Tibial artery (tissue), 4 donors: ENCODE measurements around the gene PTPRD.

Experiments used
- DNase-seq, 2 donors: peaks; one replicate each; pipeline ENCODE4 v3.0.0-alpha.2; 2019
- H3K27ac ChIP-seq, 2 donors: fragments of 200-600 bp; sonication (generic) in 1 of 2; 1 replicate in 1 of 2; 2 replicates in 1 of 2; pipeline ENCODE4 v1.5.1; 2018 to 2019; ENCODE audit warnings: mild to moderate bottlenecking in 1 of 2
- H3K27me3 ChIP-seq, 2 donors: fragments of 200-600 bp; sonication (generic) in 1 of 2; one replicate each; pipeline versions ENCODE4 v1.5.1 to v1.6.0; 2016 to 2019
- H3K36me3 ChIP-seq, 3 donors: fragments of 200-600 bp; sonication (generic) in 2 of 3; one replicate each; pipeline ENCODE4 v1.5.1; 2016 to 2019; ENCODE audit warnings: mild to moderate bottlenecking in 2 of 3
- H3K4me1 ChIP-seq, 4 donors: fragments of 200-600 bp; sonication (generic) in 2 of 4; 1 replicate in 3 of 4; 2 replicates in 1 of 4; pipeline ENCODE4 v1.5.1; 2016 to 2019
- H3K4me3 ChIP-seq, 2 donors: fragments of 200-600 bp; sonication (generic) in 1 of 2; 1 replicate in 1 of 2; 2 replicates in 1 of 2; pipeline ENCODE4 v1.5.1; 2018 to 2019; ENCODE audit warnings: mild to moderate bottlenecking in 2 of 2
- H3K9me3 ChIP-seq, 3 donors: fragments of 200-600 bp; sonication (generic) in 1 of 3; one replicate each; pipeline ENCODE4 v1.5.1; 2016 to 2019
- intact Hi-C: fragments of 100-400 bp; cut with DNase I; formaldehyde crosslinking; loops from one replicate; pipeline ENCODE4 v1.15.0; 2023; ENCODE audit warnings: low total_unique reads
- TF ChIP-seq, protein P1 (sequence below), 2 experiments: fragments of 200-600 bp in 1 of 2; fragments of 450-650 bp in 1 of 2; IDR thresholded peaks; one replicate each; pipeline ENCODE4 v1.5.1; 2017 to 2019; ENCODE audit warnings: antibody characterized with exemption in 2 of 2, mild to moderate bottlenecking in 1 of 2, moderate library complexity in 1 of 2

PTPRD gene

DNA sequence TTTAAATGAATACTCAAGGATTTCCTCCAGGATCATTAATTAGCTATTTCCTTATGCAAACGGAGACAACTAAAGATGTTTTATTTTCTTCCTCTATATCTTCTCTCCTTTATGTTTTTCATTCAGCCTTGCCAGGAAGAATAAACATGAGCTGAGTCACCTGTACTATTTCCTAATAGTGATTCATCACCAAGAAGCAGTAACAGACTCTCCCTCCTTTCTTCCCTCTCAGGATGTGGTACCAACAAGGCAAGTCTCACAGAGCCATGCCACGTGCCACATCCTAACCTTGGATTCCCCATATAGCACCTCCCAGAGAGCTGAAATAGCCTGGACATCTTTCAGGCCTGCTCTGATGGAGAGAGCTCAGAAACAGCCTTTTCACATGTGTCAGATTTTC is 2054.6 kb downstream of the PTPRD start:
- Histone ChIP-seq H3K27ac (no peak overlapping the region), H3K4me3 (no peak overlapping the region), H3K27me3 (no peaks in the 10 kb centered on the region), H3K36me3 (no peaks in the 10 kb centered on the region), H3K9me3 (no peaks in the 10 kb centered on the region), H3K4me1 (no peaks in the 10 kb centered on the region)
- TF ChIP-seq, protein P1, sequence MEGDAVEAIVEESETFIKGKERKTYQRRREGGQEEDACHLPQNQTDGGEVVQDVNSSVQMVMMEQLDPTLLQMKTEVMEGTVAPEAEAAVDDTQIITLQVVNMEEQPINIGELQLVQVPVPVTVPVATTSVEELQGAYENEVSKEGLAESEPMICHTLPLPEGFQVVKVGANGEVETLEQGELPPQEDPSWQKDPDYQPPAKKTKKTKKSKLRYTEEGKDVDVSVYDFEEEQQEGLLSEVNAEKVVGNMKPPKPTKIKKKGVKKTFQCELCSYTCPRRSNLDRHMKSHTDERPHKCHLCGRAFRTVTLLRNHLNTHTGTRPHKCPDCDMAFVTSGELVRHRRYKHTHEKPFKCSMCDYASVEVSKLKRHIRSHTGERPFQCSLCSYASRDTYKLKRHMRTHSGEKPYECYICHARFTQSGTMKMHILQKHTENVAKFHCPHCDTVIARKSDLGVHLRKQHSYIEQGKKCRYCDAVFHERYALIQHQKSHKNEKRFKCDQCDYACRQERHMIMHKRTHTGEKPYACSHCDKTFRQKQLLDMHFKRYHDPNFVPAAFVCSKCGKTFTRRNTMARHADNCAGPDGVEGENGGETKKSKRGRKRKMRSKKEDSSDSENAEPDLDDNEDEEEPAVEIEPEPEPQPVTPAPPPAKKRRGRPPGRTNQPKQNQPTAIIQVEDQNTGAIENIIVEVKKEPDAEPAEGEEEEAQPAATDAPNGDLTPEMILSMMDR (IDR thresholded peaks at IDR 0.05), result no peak
- intact Hi-C loops, result no loop called here
- no peak for DNase-seq

DNA sequence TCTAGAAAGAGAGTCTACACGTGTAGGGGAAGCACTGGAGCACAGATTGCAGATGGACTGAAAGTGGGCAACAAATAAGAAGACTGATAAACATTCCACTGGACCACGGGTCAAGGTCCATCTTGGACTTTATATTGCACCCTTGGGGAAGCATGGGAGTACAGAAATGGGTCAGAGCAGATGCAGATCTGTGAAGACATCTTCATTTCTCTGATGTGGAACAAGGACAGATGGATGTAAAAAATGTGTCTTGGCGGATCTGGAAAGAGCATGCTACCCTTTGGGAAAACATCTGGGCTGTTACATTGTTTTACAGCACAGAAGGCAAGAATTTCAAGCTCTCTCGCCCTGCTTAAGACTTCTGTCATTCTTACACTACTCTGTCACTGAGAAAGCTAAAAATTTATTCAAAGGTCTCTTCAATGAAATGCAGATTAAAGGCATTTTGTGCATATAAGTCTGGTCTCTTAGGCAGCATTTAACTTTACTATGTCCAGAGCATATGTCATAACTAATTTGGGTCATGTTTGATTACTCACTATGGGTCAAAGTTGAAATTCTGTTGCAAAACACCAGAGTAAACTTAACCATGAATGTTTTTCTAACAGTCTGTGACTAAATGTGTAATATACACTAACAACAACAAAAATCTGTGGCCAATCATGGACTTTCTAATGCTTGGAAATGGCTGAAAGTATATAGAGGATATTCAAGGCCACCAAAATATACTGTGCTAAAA is 2056.9 kb downstream of the PTPRD start:
- Histone ChIP-seq H3K4me1 (no peaks in the 10 kb centered on the region), H3K27me3 (no peaks in the 10 kb centered on the region), H3K9me3 (no peaks in the 10 kb centered on the region), H3K4me3 (no peak overlapping the region), H3K36me3 (no peaks in the 10 kb centered on the region), H3K27ac (no peak overlapping the region)
- DNase-seq, result no peak
- intact Hi-C loops, result no loop called here
- TF ChIP-seq, protein P1 (IDR thresholded peaks at IDR 0.05), result no peak

DNA sequence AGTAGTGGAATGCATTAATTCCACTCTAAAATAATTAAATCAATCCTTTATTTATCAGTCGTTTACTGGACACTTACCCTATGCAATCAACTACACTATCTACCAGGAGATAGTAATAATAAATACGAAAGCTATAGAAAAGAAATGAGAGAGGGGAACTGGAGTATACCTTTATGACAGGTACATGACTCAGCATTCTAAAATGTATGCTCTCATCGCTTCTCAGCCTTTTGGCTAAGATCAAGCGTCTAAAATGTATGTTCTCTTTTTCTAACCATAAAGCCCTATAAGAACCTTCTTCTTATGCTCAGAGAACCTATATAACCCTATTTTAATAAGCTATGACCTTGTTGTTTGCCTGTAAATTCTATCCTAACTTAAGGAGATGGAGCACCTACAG is 2059.4 kb downstream of the PTPRD start:
- no peak for DNase-seq
- Histone ChIP-seq H3K9me3 (no peaks in the 10 kb centered on the region), H3K27me3 (no peaks in the 10 kb centered on the region), H3K36me3 (no peaks in the 10 kb centered on the region), H3K27ac (no peak overlapping the region), H3K4me3 (no peak overlapping the region), H3K4me1 (no peaks in the 10 kb centered on the region)
- TF ChIP-seq, protein P1 (IDR thresholded peaks at IDR 0.05), result no peak
- intact Hi-C loops, result no loop called here

DNA sequence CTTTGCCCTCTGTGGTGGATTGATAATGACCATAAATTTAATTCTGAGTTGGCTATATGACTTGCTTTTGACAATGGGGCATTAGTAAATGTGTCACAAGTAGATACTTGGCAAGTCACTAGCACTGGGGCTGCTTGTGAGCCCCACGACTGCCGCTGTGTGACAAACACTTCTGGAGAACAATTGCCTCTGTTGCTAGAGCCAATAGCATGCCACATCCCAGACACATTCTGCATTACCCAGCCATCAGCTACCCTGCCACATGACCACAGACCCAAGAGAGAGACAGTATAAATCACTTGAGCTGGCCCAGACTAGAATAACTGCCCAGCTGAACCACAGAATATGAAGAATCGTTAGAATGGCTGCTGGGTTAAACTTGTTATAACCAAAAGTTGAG is 2060.1 kb downstream of the PTPRD start:
- Histone ChIP-seq H3K9me3 (no peaks in the 10 kb centered on the region), H3K4me3 (no peak overlapping the region), H3K36me3 (no peaks in the 10 kb centered on the region), H3K27ac (no peak overlapping the region), H3K4me1 (no peaks in the 10 kb centered on the region), H3K27me3 (no peaks in the 10 kb centered on the region)
- intact Hi-C loops, result no loop called here
- DNase-seq, result no peak
- TF ChIP-seq, protein P1 (IDR thresholded peaks at IDR 0.05), result no peak

GRCh38 chr9:8549214-8549613 is 2063.6 kb downstream of the PTPRD start:
- Histone ChIP-seq H3K4me1 (no peaks in the 10 kb centered on the region), H3K36me3 (no peaks in the 10 kb centered on the region), H3K27me3 (no peaks in the 10 kb centered on the region), H3K9me3 (no peaks in the 10 kb centered on the region), H3K4me3 (no peak overlapping the region), H3K27ac (no peak overlapping the region)
- intact Hi-C loops, result no loop called here
- TF ChIP-seq, protein P1 (IDR thresholded peaks at IDR 0.05), result no peak
- no peak for DNase-seq

GRCh38 chr9:8543219-8543618 is 2069.6 kb downstream of the PTPRD start:
- intact Hi-C loops, result no loop called here
- no peak for DNase-seq

More at GRCh38 chr9:8543219-8543618, 2069.6 kb downstream of the PTPRD start:
- no peaks in the 10 kb centered on the region for H3K27me3 ChIP-seq
- TF ChIP-seq, protein P1 (IDR thresholded peaks at IDR 0.05), result no peak
- no peaks in the 10 kb centered on the region for H3K4me1 ChIP-seq
- H3K9me3 ChIP-seq, result no peaks in the 10 kb centered on the region
- no peak overlapping the region for H3K4me3 ChIP-seq
- H3K36me3 ChIP-seq, result no peaks in the 10 kb centered on the region
- H3K27ac ChIP-seq, result no peak overlapping the region
